Measurements from ENCODE around the gene ABCA4.

DNA sequence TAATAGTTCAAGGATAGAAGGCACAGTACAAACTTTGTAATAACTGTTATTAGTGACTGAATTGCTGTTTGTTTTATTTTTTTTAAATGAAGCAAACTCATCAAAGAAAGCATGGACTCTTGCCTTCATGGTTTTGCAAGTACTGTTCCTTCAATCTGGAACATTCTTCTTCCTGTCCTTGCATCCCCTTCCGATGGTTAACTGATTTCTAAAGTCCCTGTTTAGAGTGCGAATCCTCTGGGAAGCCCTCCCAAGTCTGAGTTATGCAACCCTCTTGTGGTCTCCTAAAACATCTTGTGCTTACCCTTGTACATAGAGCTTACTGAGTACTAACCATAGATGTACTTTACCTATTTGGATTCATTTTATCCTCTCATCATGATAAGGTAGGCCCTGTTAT is 159.5 kb downstream of the ABCA4 start:
- TF ChIP-seq, protein P1, sequence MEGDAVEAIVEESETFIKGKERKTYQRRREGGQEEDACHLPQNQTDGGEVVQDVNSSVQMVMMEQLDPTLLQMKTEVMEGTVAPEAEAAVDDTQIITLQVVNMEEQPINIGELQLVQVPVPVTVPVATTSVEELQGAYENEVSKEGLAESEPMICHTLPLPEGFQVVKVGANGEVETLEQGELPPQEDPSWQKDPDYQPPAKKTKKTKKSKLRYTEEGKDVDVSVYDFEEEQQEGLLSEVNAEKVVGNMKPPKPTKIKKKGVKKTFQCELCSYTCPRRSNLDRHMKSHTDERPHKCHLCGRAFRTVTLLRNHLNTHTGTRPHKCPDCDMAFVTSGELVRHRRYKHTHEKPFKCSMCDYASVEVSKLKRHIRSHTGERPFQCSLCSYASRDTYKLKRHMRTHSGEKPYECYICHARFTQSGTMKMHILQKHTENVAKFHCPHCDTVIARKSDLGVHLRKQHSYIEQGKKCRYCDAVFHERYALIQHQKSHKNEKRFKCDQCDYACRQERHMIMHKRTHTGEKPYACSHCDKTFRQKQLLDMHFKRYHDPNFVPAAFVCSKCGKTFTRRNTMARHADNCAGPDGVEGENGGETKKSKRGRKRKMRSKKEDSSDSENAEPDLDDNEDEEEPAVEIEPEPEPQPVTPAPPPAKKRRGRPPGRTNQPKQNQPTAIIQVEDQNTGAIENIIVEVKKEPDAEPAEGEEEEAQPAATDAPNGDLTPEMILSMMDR (conservative IDR thresholded peaks at IDR 0.05; ENCODE audit: low read depth, low read length): no peak
- no peak for TF ChIP-seq EZH2 (IDR thresholded peaks at IDR 0.05; ENCODE audit: low read length, unreplicated experiment)
